Caco-2 (cell line): Measurements from ENCODE around the gene KCNQ1OT1. TPM values are rescaled to one million over a fixed set of nuclear protein-coding genes. Genes with fewer than 3 reads are reported as not detected.

Experiments
- BruUV-seq: library from RNA; stranded (reverse); fragments of 400-500 nt; replicated peaks from 2 replicates; lab custom pipeline; 2021; lab: Mats Ljungman, UMichigan
- CTCF ChIA-PET: fragments of 300-600 bp; sonication (Branson Sonifier 250); formaldehyde crosslinking; loops from one replicate; lab custom pipeline; 2022; ENCODE audit warnings: antibody characterized with exemption; lab: Charles Lee
- POLR2A ChIA-PET: fragments of 300-600 bp; sonication (Branson Sonifier 250); formaldehyde crosslinking; loops from one replicate; lab custom pipeline; 2022; ENCODE audit warnings: antibody characterized with exemption; lab: Charles Lee
- DNase-seq, 2 experiments: peaks; one replicate each; pipeline versions ENCODE4 v3.0.0 to v3.0.0-alpha.2; 2020 to 2022
- H3K27me3 ChIP-seq: replicated peaks from 2 replicates; pipeline ENCODE4 v1.6.0; 2011; ENCODE audit warnings: low read length; ENCODE audit not compliant: control insufficient read depth, insufficient read depth
- H3K36me3 ChIP-seq: 2 replicates; pipeline ENCODE4 v1.5.1; 2011; ENCODE audit warnings: low read length; ENCODE audit not compliant: control insufficient read depth, insufficient read depth
- H3K4me1 ChIP-seq: fragments of 250-450 bp; sonication (Bioruptor Pico); 2 replicates; pipeline ENCODE4 v1.5.1; 2020; ENCODE audit warnings: mild to moderate bottlenecking
- H3K4me3 ChIP-seq: 2 replicates; pipeline ENCODE4 v1.5.1; 2011; ENCODE audit warnings: low read depth, mild to moderate bottlenecking, control low read depth, low read length
- H3K9me3 ChIP-seq: fragments of 250-450 bp; sonication (Bioruptor Pico); 2 replicates; pipeline ENCODE4 v1.5.1; 2020; ENCODE audit warnings: mild to moderate bottlenecking, moderate library complexity
- H3K27ac Mint-ChIP-seq: one replicate; pipeline ENCODE4 v1.8.0; 2022; ENCODE audit warnings: mixed read lengths; ENCODE audit not compliant: unreplicated experiment
- H3K27me3 Mint-ChIP-seq: one replicate; pipeline ENCODE4 v1.8.0; 2022; ENCODE audit warnings: mixed read lengths; ENCODE audit not compliant: insufficient read depth, unreplicated experiment
- H3K36me3 Mint-ChIP-seq: one replicate; pipeline ENCODE4 v1.8.0; 2022; ENCODE audit warnings: mild to moderate bottlenecking, mixed read lengths; ENCODE audit not compliant: insufficient read depth, unreplicated experiment
- H3K4me1 Mint-ChIP-seq: one replicate; pipeline ENCODE4 v1.8.0; 2022; ENCODE audit warnings: low read depth, mixed read lengths; ENCODE audit not compliant: unreplicated experiment
- H3K4me3 Mint-ChIP-seq: one replicate; pipeline ENCODE4 v1.8.0; 2022; ENCODE audit warnings: mild to moderate bottlenecking, moderate library complexity, mixed read lengths; ENCODE audit not compliant: unreplicated experiment
- H3K9me3 Mint-ChIP-seq: one replicate; pipeline ENCODE4 v1.8.0; 2022; ENCODE audit warnings: mixed read lengths; ENCODE audit not compliant: unreplicated experiment
- intact Hi-C: fragments of 100-400 bp; cut with micrococcal nuclease; formaldehyde crosslinking; loops from one replicate; pipeline ENCODE4 v1.10.0; 2022; ENCODE audit not compliant: unreplicated experiment
- total RNA-seq: library from RNA; stranded (reverse); gene quantifications from 2 replicates; pipeline ENCODE4 v1.2.3, GENCODE V29; 2022
- TF ChIP-seq, protein P1 (sequence below), 2 experiments: fragments of 200-600 bp in 1 of 2; IDR thresholded peaks; 1 replicate in 1 of 2; 2 replicates in 1 of 2; pipeline versions ENCODE4 v1.5.1 to v1.8.0; 2011 to 2022; ENCODE audit warnings: antibody characterized with exemption in 1 of 2, control low read depth in 1 of 2, inconsistent platforms in 1 of 2, low read depth in 1 of 2, low read length in 1 of 2, mild to moderate bottlenecking in 1 of 2, moderate library complexity in 1 of 2; ENCODE audit not compliant: insufficient read depth in 1 of 2, severe bottlenecking in 1 of 2, unreplicated experiment in 1 of 2

Gene KCNQ1OT1
- total RNA-seq, 1 experiment from 2014 or later, result 7.5 TPM

DNA sequence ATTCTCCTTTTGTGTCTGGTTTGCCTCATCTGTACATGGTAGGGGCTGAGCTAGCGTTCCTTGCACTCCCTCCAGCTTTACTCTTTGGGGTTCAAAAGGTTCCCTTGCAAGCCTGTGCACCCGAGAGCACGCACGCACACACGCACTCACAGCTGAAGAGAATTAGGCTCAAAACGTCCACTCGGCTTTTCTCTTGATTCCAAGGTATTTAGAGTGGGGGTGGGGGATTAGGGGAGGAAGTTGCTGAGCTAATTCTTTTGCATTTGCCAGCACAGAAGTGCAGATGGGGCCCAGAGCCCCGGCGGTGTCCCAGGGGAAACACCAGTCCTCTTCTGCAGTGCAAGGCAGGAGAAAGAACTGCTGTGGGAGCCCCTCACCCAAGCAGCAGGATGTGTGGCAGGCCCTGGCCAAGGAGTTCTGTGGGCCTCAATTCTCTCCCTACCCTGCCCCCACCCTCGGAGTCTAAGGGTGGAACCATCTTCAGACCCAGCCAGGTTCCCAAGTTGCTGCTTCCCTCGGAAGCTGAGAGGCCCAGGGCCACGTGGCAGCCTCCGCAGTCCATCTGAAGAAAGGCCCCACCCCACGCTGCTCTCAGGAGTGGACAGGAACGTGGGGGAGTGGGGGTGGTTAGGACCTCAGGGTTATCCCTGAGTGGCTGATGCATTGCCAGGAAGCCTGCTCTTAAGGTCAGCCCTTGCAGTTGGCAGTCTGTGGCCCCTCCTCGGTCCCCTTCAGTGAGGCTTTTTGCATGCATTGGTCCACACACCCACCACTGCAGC lies 3.8 kb upstream of the KCNQ1OT1 start:
- POLR2A ChIA-PET, result no interaction called here
- H3K4me1 Mint-ChIP-seq, result no peaks in the 10 kb centered on the region
- intact Hi-C loops, result no loop called here

GRCh38 chr11:2702771-2703362 lies 3.1 kb upstream of the KCNQ1OT1 start:
- no TSS peak for BruUV-seq
- no peaks in the 10 kb centered on the region for H3K4me1 Mint-ChIP-seq
- no peaks in the 10 kb centered on the region for H3K27me3 Mint-ChIP-seq
- DNase-seq, result no peak
- Histone ChIP-seq H3K4me3 (no peak overlapping the region), H3K36me3 (no peaks in the 10 kb centered on the region), H3K27me3 (no peaks in the 10 kb centered on the region), H3K9me3 (no peaks in the 10 kb centered on the region), H3K4me1 (peaks cover 15% of the 10 kb centered on the region)
- ChIA-PET CTCF (no interaction called here), POLR2A (no interaction called here)
- H3K4me3 Mint-ChIP-seq, result no peak overlapping the region
- H3K27ac Mint-ChIP-seq, result no peak overlapping the region
- intact Hi-C loops, result no loop called here
- TF ChIP-seq, protein P1, sequence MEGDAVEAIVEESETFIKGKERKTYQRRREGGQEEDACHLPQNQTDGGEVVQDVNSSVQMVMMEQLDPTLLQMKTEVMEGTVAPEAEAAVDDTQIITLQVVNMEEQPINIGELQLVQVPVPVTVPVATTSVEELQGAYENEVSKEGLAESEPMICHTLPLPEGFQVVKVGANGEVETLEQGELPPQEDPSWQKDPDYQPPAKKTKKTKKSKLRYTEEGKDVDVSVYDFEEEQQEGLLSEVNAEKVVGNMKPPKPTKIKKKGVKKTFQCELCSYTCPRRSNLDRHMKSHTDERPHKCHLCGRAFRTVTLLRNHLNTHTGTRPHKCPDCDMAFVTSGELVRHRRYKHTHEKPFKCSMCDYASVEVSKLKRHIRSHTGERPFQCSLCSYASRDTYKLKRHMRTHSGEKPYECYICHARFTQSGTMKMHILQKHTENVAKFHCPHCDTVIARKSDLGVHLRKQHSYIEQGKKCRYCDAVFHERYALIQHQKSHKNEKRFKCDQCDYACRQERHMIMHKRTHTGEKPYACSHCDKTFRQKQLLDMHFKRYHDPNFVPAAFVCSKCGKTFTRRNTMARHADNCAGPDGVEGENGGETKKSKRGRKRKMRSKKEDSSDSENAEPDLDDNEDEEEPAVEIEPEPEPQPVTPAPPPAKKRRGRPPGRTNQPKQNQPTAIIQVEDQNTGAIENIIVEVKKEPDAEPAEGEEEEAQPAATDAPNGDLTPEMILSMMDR (IDR thresholded peaks at IDR 0.05; ENCODE audit: insufficient read depth in 1 of 2, low read depth in 1 of 2, low read length in 1 of 2, severe bottlenecking in 1 of 2, unreplicated experiment in 1 of 2), result no peak
- H3K36me3 Mint-ChIP-seq, result peaks cover 22% of the 10 kb centered on the region
- H3K9me3 Mint-ChIP-seq, result no peaks in the 10 kb centered on the region

More for the DNA sequence above, 3.8 kb upstream of the KCNQ1OT1 start:
- Mint-ChIP-seq H3K4me3 (no peak overlapping the region), H3K27ac (no peak overlapping the region), H3K27me3 (no peaks in the 10 kb centered on the region), H3K9me3 (no peaks in the 10 kb centered on the region), H3K36me3 (peaks cover 22% of the 10 kb centered on the region)
- H3K4me3 ChIP-seq, result no peak overlapping the region
- no TSS peak for BruUV-seq
- peaks cover 13% of the 10 kb centered on the region for H3K4me1 ChIP-seq
- no peaks in the 10 kb centered on the region for H3K36me3 ChIP-seq
- DNase-seq, result no peak
- no peaks in the 10 kb centered on the region for H3K27me3 ChIP-seq
- CTCF ChIA-PET, result no interaction called here
- TF ChIP-seq, protein P1 (IDR thresholded peaks at IDR 0.05; ENCODE audit: insufficient read depth in 1 of 2, low read depth in 1 of 2, low read length in 1 of 2, severe bottlenecking in 1 of 2, unreplicated experiment in 1 of 2), result no peak
- H3K9me3 ChIP-seq, result no peaks in the 10 kb centered on the region

GRCh38 chr11:2701898-2702434 lies 2.2 kb upstream of the KCNQ1OT1 start:
- peaks cover 25% of the 10 kb centered on the region for H3K36me3 Mint-ChIP-seq
- Histone ChIP-seq H3K9me3 (no peaks in the 10 kb centered on the region), H3K36me3 (no peaks in the 10 kb centered on the region), H3K4me3 (no peak overlapping the region), H3K4me1 (peaks cover 24% of the 10 kb centered on the region), H3K27me3 (no peaks in the 10 kb centered on the region)
- TF ChIP-seq, protein P1 (IDR thresholded peaks at IDR 0.05; ENCODE audit: insufficient read depth in 1 of 2, low read depth in 1 of 2, low read length in 1 of 2, severe bottlenecking in 1 of 2, unreplicated experiment in 1 of 2), result no peak
- no peaks in the 10 kb centered on the region for H3K9me3 Mint-ChIP-seq
- BruUV-seq, result no TSS peak
- H3K27ac Mint-ChIP-seq, result peak overlapping the region; percentile 84
- no peaks in the 10 kb centered on the region for H3K27me3 Mint-ChIP-seq
- intact Hi-C loops, result loop anchor here (2.0 kb wide), 1 partner anchor 23 kb away; no protein-coding TSS in a partner anchor
- CTCF ChIA-PET, result no interaction called here
- H3K4me3 Mint-ChIP-seq, result peak overlapping the region; percentile 84
- POLR2A ChIA-PET, result interaction anchor here (1.0 kb wide), 1 partner anchor 42 kb away, joined by 3 read pairs; no protein-coding TSS in a partner anchor
- no peak for DNase-seq
- peaks cover 2% of the 10 kb centered on the region for H3K4me1 Mint-ChIP-seq
